Measurements from ENCODE around the gene AATF. TPM values are rescaled to one million over a fixed set of nuclear protein-coding genes. Genes with fewer than 3 reads are reported as not detected.
"Not testable (repeated sequence)": the region's sequence is repeated elsewhere in the genome, so short reads cannot be mapped to it uniquely, and the experiment has no call there.

AATF gene
- total RNA-seq, 4 donors from 2014 or later = 26.4 to 54.8 (median 32.4) TPM

DNA sequence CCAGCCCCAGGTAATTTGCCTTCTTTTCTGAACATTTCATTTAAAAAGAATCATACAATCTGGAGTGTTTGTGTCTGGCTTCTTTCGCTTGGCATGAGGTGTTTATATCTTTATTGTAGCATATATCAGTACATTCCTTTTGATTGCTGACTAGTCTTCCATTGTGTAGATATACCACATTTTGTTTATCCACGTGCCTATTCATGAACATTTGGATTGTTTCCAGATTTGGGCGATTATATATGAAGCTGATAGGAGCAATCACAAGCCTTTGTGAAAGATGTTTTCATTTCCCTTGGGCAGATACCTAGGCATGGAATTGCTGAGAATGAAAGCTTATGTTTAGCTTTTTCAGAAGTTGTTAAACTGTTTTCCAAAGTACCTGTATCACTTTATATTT, 120.3 kb downstream of the AATF start:
- ATAC-seq (ENCODE audit: low FRiP score) = no peak
- DNase-seq (ENCODE audit: low spot score) = no peak
- TF ChIP-seq, protein P1, sequence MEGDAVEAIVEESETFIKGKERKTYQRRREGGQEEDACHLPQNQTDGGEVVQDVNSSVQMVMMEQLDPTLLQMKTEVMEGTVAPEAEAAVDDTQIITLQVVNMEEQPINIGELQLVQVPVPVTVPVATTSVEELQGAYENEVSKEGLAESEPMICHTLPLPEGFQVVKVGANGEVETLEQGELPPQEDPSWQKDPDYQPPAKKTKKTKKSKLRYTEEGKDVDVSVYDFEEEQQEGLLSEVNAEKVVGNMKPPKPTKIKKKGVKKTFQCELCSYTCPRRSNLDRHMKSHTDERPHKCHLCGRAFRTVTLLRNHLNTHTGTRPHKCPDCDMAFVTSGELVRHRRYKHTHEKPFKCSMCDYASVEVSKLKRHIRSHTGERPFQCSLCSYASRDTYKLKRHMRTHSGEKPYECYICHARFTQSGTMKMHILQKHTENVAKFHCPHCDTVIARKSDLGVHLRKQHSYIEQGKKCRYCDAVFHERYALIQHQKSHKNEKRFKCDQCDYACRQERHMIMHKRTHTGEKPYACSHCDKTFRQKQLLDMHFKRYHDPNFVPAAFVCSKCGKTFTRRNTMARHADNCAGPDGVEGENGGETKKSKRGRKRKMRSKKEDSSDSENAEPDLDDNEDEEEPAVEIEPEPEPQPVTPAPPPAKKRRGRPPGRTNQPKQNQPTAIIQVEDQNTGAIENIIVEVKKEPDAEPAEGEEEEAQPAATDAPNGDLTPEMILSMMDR (IDR thresholded peaks at IDR 0.05) = no peak

DNA sequence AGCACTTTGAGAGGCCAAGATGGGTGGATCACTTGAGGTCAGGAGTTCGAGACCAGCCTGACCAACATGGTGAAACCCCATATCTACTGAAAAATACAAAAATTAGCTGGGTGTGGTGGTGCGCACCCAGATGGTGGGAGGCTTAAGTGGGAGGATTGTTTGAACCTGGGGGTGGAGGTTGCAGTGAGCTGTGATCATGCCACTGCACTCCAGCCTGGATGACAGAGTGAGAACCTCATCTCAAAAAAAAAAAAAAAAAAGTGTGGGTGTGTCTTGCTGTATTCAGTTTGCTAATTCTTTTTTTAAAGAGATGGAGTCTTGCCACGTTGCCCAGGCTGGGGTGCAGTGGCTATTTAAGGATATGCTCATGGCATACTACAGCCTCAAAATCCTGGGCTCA, 124.7 kb downstream of the AATF start:
- ATAC-seq (ENCODE audit: low FRiP score); DNase-seq (ENCODE audit: low spot score): not testable (repeated sequence)

GRCh38 chr17:37079065-37079708, 130.4 kb downstream of the AATF start:
- DNase-seq (ENCODE audit: low spot score) = no peak
- TF ChIP-seq, protein P1 (IDR thresholded peaks at IDR 0.05) = no peak
- ATAC-seq (ENCODE audit: low FRiP score) = no peak

GRCh38 chr17:37079735-37080134, 131.0 kb downstream of the AATF start:
- TF ChIP-seq, protein P1 (IDR thresholded peaks at IDR 0.05) = no peak
- DNase-seq (ENCODE audit: low spot score) (no peak), ATAC-seq (ENCODE audit: low FRiP score) (no peak)

GRCh38 chr17:37081287-37081686, 132.5 kb downstream of the AATF start:
- no peak for DNase-seq (ENCODE audit: low spot score)
- TF ChIP-seq, protein P1 (IDR thresholded peaks at IDR 0.05) = no peak

DNA sequence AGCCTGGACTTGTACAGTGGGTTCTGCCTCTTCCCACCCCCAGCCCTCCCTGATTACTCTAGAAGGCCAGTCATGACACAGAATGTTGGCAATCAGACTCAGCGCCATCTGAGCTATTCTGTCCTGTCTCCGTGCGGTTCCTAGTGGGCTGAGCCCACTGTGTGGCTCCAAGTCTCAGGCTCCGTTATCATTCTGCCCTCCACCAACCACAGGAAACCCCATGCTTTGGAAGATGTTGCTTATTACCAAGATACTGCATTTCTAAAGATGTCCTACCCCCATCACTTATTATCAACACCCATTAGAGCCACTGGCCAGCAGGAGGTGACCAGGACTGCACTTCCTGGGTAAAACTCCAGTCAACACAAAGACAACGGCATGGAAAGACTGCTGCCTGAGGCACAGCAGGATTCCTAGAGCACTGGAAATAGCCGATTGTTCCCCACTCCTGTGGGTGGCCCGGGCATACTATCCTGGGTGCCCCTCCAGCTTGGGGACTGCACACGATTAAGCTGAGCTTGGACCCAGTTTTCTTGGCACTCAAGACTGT, 133.6 kb downstream of the AATF start:
- TF ChIP-seq, protein P1 (IDR thresholded peaks at IDR 0.05) = no peak
- no peak for ATAC-seq (ENCODE audit: low FRiP score)

More at GRCh38 chr17:37081287-37081686, 132.5 kb downstream of the AATF start:
- ATAC-seq (ENCODE audit: low FRiP score) = no peak

DNA sequence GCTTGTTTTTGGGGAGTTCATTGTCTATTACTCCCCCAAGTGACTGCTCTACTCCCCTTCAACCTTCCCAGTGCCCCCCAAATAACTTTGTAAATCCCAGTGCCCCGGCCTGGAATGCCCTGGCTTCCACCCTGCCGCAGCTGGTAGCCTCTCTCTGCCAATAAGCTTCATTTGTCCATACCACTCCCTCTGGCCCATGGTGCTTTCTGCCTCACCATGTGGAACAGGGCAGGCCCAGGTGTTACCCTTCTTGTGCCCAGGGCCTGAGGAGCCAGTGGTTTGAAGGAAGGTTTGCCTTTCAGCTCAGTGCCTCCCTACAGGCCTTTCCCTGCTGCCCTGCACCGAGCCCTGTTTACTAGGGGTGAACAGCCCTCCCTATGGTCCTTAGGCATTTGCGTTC, 134.2 kb downstream of the AATF start:
- TF ChIP-seq, protein P1 (IDR thresholded peaks at IDR 0.05) = no peak
- no peak for ATAC-seq (ENCODE audit: low FRiP score)
- DNase-seq (ENCODE audit: low spot score) = no peak

More for the DNA sequence above, 133.6 kb downstream of the AATF start:
- no peak for DNase-seq (ENCODE audit: low spot score)

Data from omental fat pad (tissue), 4 donors.